ENCODE results near the gene SLC22A23. TPM values are rescaled to one million over a fixed set of nuclear protein-coding genes. Genes with fewer than 3 reads are reported as not detected.

Gene SLC22A23
- total RNA-seq (10 to 100 TPM; 29.4 to 45.4 TPM), polyA plus RNA-seq (1 to 10 TPM; 4.9 to 9.9 TPM)

- Histone ChIP-seq H3K9me3 (ENCODE audit: control insufficient read depth in 4 of 4, low read length in 3 of 4) (no peaks in the 10 kb centered on the region), H3K27me3 (ENCODE audit: control insufficient read depth in 4 of 4, insufficient read depth in 4 of 4, low read length in 3 of 4) (no peaks in the 10 kb centered on the region), H3K4me1 (ENCODE audit: control insufficient read depth in 4 of 4, insufficient read depth in 4 of 4, low read length in 3 of 4) (peaks cover 8 to 37% (median 26%) of the 10 kb centered on the region in 4 donors), H3K9ac (ENCODE audit: low read depth in 1 of 2, low read length in 2 of 2) (peak within 1 kb of the TSS; percentile 3 to 61), H3K36me3 (ENCODE audit: control insufficient read depth in 4 of 4, insufficient read depth in 3 of 4, low read depth in 1 of 4, low read length in 3 of 4) (no peaks in the 10 kb centered on the region), H3K27ac (ENCODE audit: low read depth in 1 of 2, low read length in 2 of 2) (peak within 1 kb of the TSS; percentile 59 to 72), H3K4me3 (ENCODE audit: low read depth in 1 of 3, low read length in 3 of 3) (peak within 1 kb of the TSS; percentile 78 to 96 (median 81))
- under 1% methylated on average over 92 of the region's 97 CpGs for WGBS
- DNase-seq (ENCODE audit: low spot score): peak; percentile 91
- TF ChIP-seq FOXA1 (IDR thresholded peaks at IDR 0.05) (no peak), HNF4G (IDR thresholded peaks at IDR 0.05) (no peak), HNF4A (conservative IDR thresholded peaks at IDR 0.05) (no peak), RAD21 (IDR thresholded peaks at IDR 0.05) (peak; percentile 46 to 63), FOXA2 (IDR thresholded peaks at IDR 0.05) (no peak), YY1 (IDR thresholded peaks at IDR 0.05) (no peak), CTCF (IDR thresholded peaks at IDR 0.05; ENCODE audit: low read depth, low read length, missing input control) (peak; percentile 67), GABPA (IDR thresholded peaks at IDR 0.05 in 1 of 2, conservative IDR thresholded peaks at IDR 0.05 in 1 of 2) (no peak), ZBTB33 (IDR thresholded peaks at IDR 0.05) (no peak), NR2F2 (IDR thresholded peaks at IDR 0.05) (no peak), ATF3 (IDR thresholded peaks at IDR 0.05) (no peak), TAF1 (conservative IDR thresholded peaks at IDR 0.05) (no peak), SP1 (IDR thresholded peaks at IDR 0.05) (no peak), EGR1 (IDR thresholded peaks at IDR 0.05; ENCODE audit: low read depth in 2 of 2) (no peak), JUND (IDR thresholded peaks at IDR 0.05) (no peak)
- TF ChIP-seq, protein P1, sequence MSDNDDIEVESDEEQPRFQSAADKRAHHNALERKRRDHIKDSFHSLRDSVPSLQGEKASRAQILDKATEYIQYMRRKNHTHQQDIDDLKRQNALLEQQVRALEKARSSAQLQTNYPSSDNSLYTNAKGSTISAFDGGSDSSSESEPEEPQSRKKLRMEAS (IDR thresholded peaks at IDR 0.05): no peak
- TF ChIP-seq, protein P2, sequence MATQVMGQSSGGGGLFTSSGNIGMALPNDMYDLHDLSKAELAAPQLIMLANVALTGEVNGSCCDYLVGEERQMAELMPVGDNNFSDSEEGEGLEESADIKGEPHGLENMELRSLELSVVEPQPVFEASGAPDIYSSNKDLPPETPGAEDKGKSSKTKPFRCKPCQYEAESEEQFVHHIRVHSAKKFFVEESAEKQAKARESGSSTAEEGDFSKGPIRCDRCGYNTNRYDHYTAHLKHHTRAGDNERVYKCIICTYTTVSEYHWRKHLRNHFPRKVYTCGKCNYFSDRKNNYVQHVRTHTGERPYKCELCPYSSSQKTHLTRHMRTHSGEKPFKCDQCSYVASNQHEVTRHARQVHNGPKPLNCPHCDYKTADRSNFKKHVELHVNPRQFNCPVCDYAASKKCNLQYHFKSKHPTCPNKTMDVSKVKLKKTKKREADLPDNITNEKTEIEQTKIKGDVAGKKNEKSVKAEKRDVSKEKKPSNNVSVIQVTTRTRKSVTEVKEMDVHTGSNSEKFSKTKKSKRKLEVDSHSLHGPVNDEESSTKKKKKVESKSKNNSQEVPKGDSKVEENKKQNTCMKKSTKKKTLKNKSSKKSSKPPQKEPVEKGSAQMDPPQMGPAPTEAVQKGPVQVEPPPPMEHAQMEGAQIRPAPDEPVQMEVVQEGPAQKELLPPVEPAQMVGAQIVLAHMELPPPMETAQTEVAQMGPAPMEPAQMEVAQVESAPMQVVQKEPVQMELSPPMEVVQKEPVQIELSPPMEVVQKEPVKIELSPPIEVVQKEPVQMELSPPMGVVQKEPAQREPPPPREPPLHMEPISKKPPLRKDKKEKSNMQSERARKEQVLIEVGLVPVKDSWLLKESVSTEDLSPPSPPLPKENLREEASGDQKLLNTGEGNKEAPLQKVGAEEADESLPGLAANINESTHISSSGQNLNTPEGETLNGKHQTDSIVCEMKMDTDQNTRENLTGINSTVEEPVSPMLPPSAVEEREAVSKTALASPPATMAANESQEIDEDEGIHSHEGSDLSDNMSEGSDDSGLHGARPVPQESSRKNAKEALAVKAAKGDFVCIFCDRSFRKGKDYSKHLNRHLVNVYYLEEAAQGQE (IDR thresholded peaks at IDR 0.05): no peak
Measured at GRCh38 chr6:3456898-3457709, at the start of gene SLC22A23. Gene SLC22A23, minus strand, starts transcription at chr6:3457050. Its CDS starts 491 bp downstream, at chr6:3456559.
